ENCODE measurements around the gene C1QTNF6.

C1QTNF6 gene

GRCh38 chr22:37193629-37194191 is 5.7 kb upstream of the C1QTNF6 start:
- Histone ChIP-seq H3K4me1 (ENCODE audit: insufficient read depth, insufficient read length) (peaks cover 16% of the 10 kb centered on the region), H3K27me3 (ENCODE audit: insufficient read depth, insufficient read length) (no peaks in the 10 kb centered on the region), H3K9ac (ENCODE audit: insufficient read length, low read depth) (no peak overlapping the region), H3K4me3 (ENCODE audit: insufficient read length, low read depth) (no peak overlapping the region), H3K9me3 (ENCODE audit: insufficient read depth, low read length) (peaks cover 8% of the 10 kb centered on the region; the same call in 1 of the 2 replicates), H3K36me3 (ENCODE audit: insufficient read depth, insufficient read length, low read length) (no peaks in the 10 kb centered on the region)
- no peak for DNase-seq (ENCODE audit: low read depth, low spot score)
- TF ChIP-seq SUZ12 (IDR thresholded peaks at IDR 0.05; ENCODE audit: extremely low read depth, insufficient read depth, insufficient read length), result no peak
- no peak for TF ChIP-seq ZNF274 (IDR thresholded peaks at IDR 0.05; ENCODE audit: low read depth, low read length)
- TF ChIP-seq YY1 (IDR thresholded peaks at IDR 0.05; ENCODE audit: insufficient read depth, insufficient read length), result no peak

- no peak overlapping the region for H3K4me3 ChIP-seq (ENCODE audit: insufficient read length, low read depth)
These were observed 4.7 kb upstream of the C1QTNF6 start for GRCh38 chr22:37192741-37193140.

GRCh38 chr22:37192204-37192603 is 4.2 kb upstream of the C1QTNF6 start:
- Histone ChIP-seq H3K4me3 (ENCODE audit: insufficient read length, low read depth) (no peak overlapping the region), H3K9ac (ENCODE audit: insufficient read length, low read depth) (no peak overlapping the region), H3K9me3 (ENCODE audit: insufficient read depth, low read length) (peaks cover 8% of the 10 kb centered on the region; the same call in 1 of the 2 replicates), H3K36me3 (ENCODE audit: insufficient read depth, insufficient read length, low read length) (no peaks in the 10 kb centered on the region), H3K4me1 (ENCODE audit: insufficient read depth, insufficient read length) (peaks cover 5% of the 10 kb centered on the region), H3K27me3 (ENCODE audit: insufficient read depth, insufficient read length) (no peaks in the 10 kb centered on the region)
- TF ChIP-seq ZNF274 (IDR thresholded peaks at IDR 0.05; ENCODE audit: low read depth, low read length) (no peak), YY1 (IDR thresholded peaks at IDR 0.05; ENCODE audit: insufficient read depth, insufficient read length) (no peak), SUZ12 (IDR thresholded peaks at IDR 0.05; ENCODE audit: extremely low read depth, insufficient read depth, insufficient read length) (no peak)
- DNase-seq (ENCODE audit: low read depth, low spot score), result no peak

More at GRCh38 chr22:37192741-37193140, 4.7 kb upstream of the C1QTNF6 start:
- H3K36me3 ChIP-seq (ENCODE audit: insufficient read depth, insufficient read length, low read length), result no peaks in the 10 kb centered on the region
- TF ChIP-seq YY1 (IDR thresholded peaks at IDR 0.05; ENCODE audit: insufficient read depth, insufficient read length) (no peak), ZNF274 (IDR thresholded peaks at IDR 0.05; ENCODE audit: low read depth, low read length) (no peak), SUZ12 (IDR thresholded peaks at IDR 0.05; ENCODE audit: extremely low read depth, insufficient read depth, insufficient read length) (no peak)
- H3K9me3 ChIP-seq (ENCODE audit: insufficient read depth, low read length), result peaks cover 8% of the 10 kb centered on the region; the same call in 1 of the 2 replicates
- H3K9ac ChIP-seq (ENCODE audit: insufficient read length, low read depth), result no peak overlapping the region
- H3K4me1 ChIP-seq (ENCODE audit: insufficient read depth, insufficient read length), result peaks cover 10% of the 10 kb centered on the region
- no peaks in the 10 kb centered on the region for H3K27me3 ChIP-seq (ENCODE audit: insufficient read depth, insufficient read length)
- DNase-seq (ENCODE audit: low read depth, low spot score), result no peak

GRCh38 chr22:37190262-37190780 is 2.3 kb upstream of the C1QTNF6 start:
- no peaks in the 10 kb centered on the region for H3K27me3 ChIP-seq (ENCODE audit: insufficient read depth, insufficient read length)
- peaks cover 8% of the 10 kb centered on the region; the same call in 1 of the 2 replicates for H3K9me3 ChIP-seq (ENCODE audit: insufficient read depth, low read length)
- H3K4me3 ChIP-seq (ENCODE audit: insufficient read length, low read depth), result no peak overlapping the region
- no peaks in the 10 kb centered on the region for H3K4me1 ChIP-seq (ENCODE audit: insufficient read depth, insufficient read length)
- TF ChIP-seq ZNF274 (IDR thresholded peaks at IDR 0.05; ENCODE audit: low read depth, low read length), result no peak
- no peak for TF ChIP-seq YY1 (IDR thresholded peaks at IDR 0.05; ENCODE audit: insufficient read depth, insufficient read length)
- TF ChIP-seq SUZ12 (IDR thresholded peaks at IDR 0.05; ENCODE audit: extremely low read depth, insufficient read depth, insufficient read length), result no peak
- no peak overlapping the region for H3K9ac ChIP-seq (ENCODE audit: insufficient read length, low read depth)
- peaks cover 4% of the 10 kb centered on the region for H3K36me3 ChIP-seq (ENCODE audit: insufficient read depth, insufficient read length, low read length)
- no peak for DNase-seq (ENCODE audit: low read depth, low spot score)

- Histone ChIP-seq H3K36me3 (ENCODE audit: insufficient read depth, insufficient read length, low read length) (peaks cover 8% of the 10 kb centered on the region), H3K4me1 (ENCODE audit: insufficient read depth, insufficient read length) (no peaks in the 10 kb centered on the region), H3K27me3 (ENCODE audit: insufficient read depth, insufficient read length) (no peaks in the 10 kb centered on the region), H3K9me3 (ENCODE audit: insufficient read depth, low read length) (peaks cover 8% of the 10 kb centered on the region; the same call in 1 of the 2 replicates), H3K4me3 (ENCODE audit: insufficient read length, low read depth) (no peak overlapping the region), H3K9ac (ENCODE audit: insufficient read length, low read depth) (no peak overlapping the region)
- no peak for DNase-seq (ENCODE audit: low read depth, low spot score)
- TF ChIP-seq ZNF274 (IDR thresholded peaks at IDR 0.05; ENCODE audit: low read depth, low read length), result no peak
- no peak for TF ChIP-seq SUZ12 (IDR thresholded peaks at IDR 0.05; ENCODE audit: extremely low read depth, insufficient read depth, insufficient read length)
- no peak for TF ChIP-seq YY1 (IDR thresholded peaks at IDR 0.05; ENCODE audit: insufficient read depth, insufficient read length)
These were observed 937 bp upstream of the C1QTNF6 start for GRCh38 chr22:37188901-37189466.

GRCh38 chr22:37187552-37187890 is 526 bp downstream of the C1QTNF6 start:
- Histone ChIP-seq H3K9me3 (ENCODE audit: insufficient read depth, low read length) (0 out of 2 replicates have a peak, but pooled peaks cover under 1% of the 10 kb centered on the region), H3K36me3 (ENCODE audit: insufficient read depth, insufficient read length, low read length) (peaks cover 8% of the 10 kb centered on the region), H3K9ac (ENCODE audit: insufficient read length, low read depth) (peak overlapping the region; percentile 78), H3K27me3 (ENCODE audit: insufficient read depth, insufficient read length) (no peaks in the 10 kb centered on the region), H3K4me3 (ENCODE audit: insufficient read length, low read depth) (peak overlapping the region; percentile 62), H3K4me1 (ENCODE audit: insufficient read depth, insufficient read length) (peaks cover 6% of the 10 kb centered on the region)
- no peak for DNase-seq (ENCODE audit: low read depth, low spot score)
- TF ChIP-seq SUZ12 (IDR thresholded peaks at IDR 0.05; ENCODE audit: extremely low read depth, insufficient read depth, insufficient read length) (no peak), ZNF274 (IDR thresholded peaks at IDR 0.05; ENCODE audit: low read depth, low read length) (no peak), YY1 (IDR thresholded peaks at IDR 0.05; ENCODE audit: insufficient read depth, insufficient read length) (no peak)

GRCh38 chr22:37186997-37187522 is 987 bp downstream of the C1QTNF6 start:
- TF ChIP-seq YY1 (IDR thresholded peaks at IDR 0.05; ENCODE audit: insufficient read depth, insufficient read length) (no peak), ZNF274 (IDR thresholded peaks at IDR 0.05; ENCODE audit: low read depth, low read length) (no peak), SUZ12 (IDR thresholded peaks at IDR 0.05; ENCODE audit: extremely low read depth, insufficient read depth, insufficient read length) (no peak)
- H3K9me3 ChIP-seq (ENCODE audit: insufficient read depth, low read length), result no peaks in the 10 kb centered on the region
- H3K9ac ChIP-seq (ENCODE audit: insufficient read length, low read depth), result no peak overlapping the region
- peaks cover 8% of the 10 kb centered on the region for H3K36me3 ChIP-seq (ENCODE audit: insufficient read depth, insufficient read length, low read length)
- no peaks in the 10 kb centered on the region for H3K27me3 ChIP-seq (ENCODE audit: insufficient read depth, insufficient read length)
- no peak for DNase-seq (ENCODE audit: low read depth, low spot score)
- peaks cover 6% of the 10 kb centered on the region for H3K4me1 ChIP-seq (ENCODE audit: insufficient read depth, insufficient read length)
- H3K4me3 ChIP-seq (ENCODE audit: insufficient read length, low read depth), result no peak overlapping the region
